ENCODE results near the gene PCDHGB7.

The PCDHGB7 gene

GRCh38 chr5:141420855-141421488 is 3.5 kb downstream of the PCDHGB7 start, which contains the start of gene PCDHGA11:
TSS of gene PCDHGA11 (plus strand) at chr5:141421051. CDS start at chr5:141421228, 177 bp downstream.
- Histone ChIP-seq H3K4me3 (ENCODE audit: low read length) (peak within 1 kb of the TSS; percentile 64), H3K36me3 (ENCODE audit: control insufficient read depth, low read length) (peaks cover 4% of the 10 kb centered on the region; the same call in 1 of the 2 replicates), H3K9me3 (ENCODE audit: control insufficient read depth, insufficient read depth, low read length) (peaks cover 43% of the 10 kb centered on the region; the same call in 1 of the 2 replicates), H3F3A (ENCODE audit: control insufficient read depth, insufficient read depth) (no peaks in the 10 kb centered on the region; the same call in 1 of the 2 replicates), H4K20me1 (ENCODE audit: control insufficient read depth, insufficient read depth, low read depth, low read length) (no peaks in the 10 kb centered on the region), H3K4me2 (ENCODE audit: low read length) (peak within 1 kb of the TSS; percentile 58), H3K27me3 (ENCODE audit: control insufficient read depth, low read length) (no peaks in the 10 kb centered on the region), H3K9me2 (replicated peaks; ENCODE audit: control insufficient read depth, low read length) (no peaks in the 10 kb centered on the region), H3K4me1 (ENCODE audit: control insufficient read depth, low read length) (0 out of 2 replicates have a peak, but pooled peaks cover 3% of the 10 kb centered on the region), H3K27ac (ENCODE audit: low read depth, low read length) (no peak within 1 kb of the TSS), H3K79me2 (ENCODE audit: control insufficient read depth, low read length) (no peaks in the 10 kb centered on the region)
- TF ChIP-seq CTCF (IDR thresholded peaks at IDR 0.05; ENCODE audit: low read depth, low read length, poor library complexity, severe bottlenecking) (peak; percentile 68), EZH2phosphoT487 (IDR thresholded peaks at IDR 0.05; ENCODE audit: borderline replicate concordance, low read length) (no peak)

- 0 out of 2 replicates have a peak, but pooled peaks cover 3% of the 10 kb centered on the region for H3K4me1 ChIP-seq (ENCODE audit: control insufficient read depth, low read length)
- no peak for TF ChIP-seq CTCF (IDR thresholded peaks at IDR 0.05; ENCODE audit: low read depth, low read length, poor library complexity, severe bottlenecking)
- TF ChIP-seq EZH2phosphoT487 (IDR thresholded peaks at IDR 0.05; ENCODE audit: borderline replicate concordance, low read length): no peak
- no peaks in the 10 kb centered on the region for H3K79me2 ChIP-seq (ENCODE audit: control insufficient read depth, low read length)
- peak overlapping the region; percentile 58 for H3K4me2 ChIP-seq (ENCODE audit: low read length)
- peaks cover 4% of the 10 kb centered on the region; the same call in 1 of the 2 replicates for H3K36me3 ChIP-seq (ENCODE audit: control insufficient read depth, low read length)
- no peaks in the 10 kb centered on the region for H4K20me1 ChIP-seq (ENCODE audit: control insufficient read depth, insufficient read depth, low read depth, low read length)
- no peaks in the 10 kb centered on the region; the same call in 1 of the 2 replicates for H3F3A ChIP-seq (ENCODE audit: control insufficient read depth, insufficient read depth)
- peaks cover 43% of the 10 kb centered on the region; the same call in 1 of the 2 replicates for H3K9me3 ChIP-seq (ENCODE audit: control insufficient read depth, insufficient read depth, low read length)
- no peaks in the 10 kb centered on the region for H3K9me2 ChIP-seq (replicated peaks; ENCODE audit: control insufficient read depth, low read length)
- H3K27ac ChIP-seq (ENCODE audit: low read depth, low read length): no peak overlapping the region
- peak overlapping the region; percentile 64 for H3K4me3 ChIP-seq (ENCODE audit: low read length)
- H3K27me3 ChIP-seq (ENCODE audit: control insufficient read depth, low read length): no peaks in the 10 kb centered on the region
Measured at GRCh38 chr5:141421489-141421855, 4.0 kb downstream of the PCDHGB7 start.

GRCh38 chr5:141422742-141423291 is 5.3 kb downstream of the PCDHGB7 start:
- Histone ChIP-seq H3K4me1 (ENCODE audit: control insufficient read depth, low read length) (0 out of 2 replicates have a peak, but pooled peaks cover 3% of the 10 kb centered on the region), H3K9me2 (replicated peaks; ENCODE audit: control insufficient read depth, low read length) (no peaks in the 10 kb centered on the region), H3K4me3 (ENCODE audit: low read length) (no peak overlapping the region), H3K27ac (ENCODE audit: low read depth, low read length) (no peak overlapping the region), H3K4me2 (ENCODE audit: low read length) (no peak overlapping the region), H4K20me1 (ENCODE audit: control insufficient read depth, insufficient read depth, low read depth, low read length) (no peaks in the 10 kb centered on the region), H3K79me2 (ENCODE audit: control insufficient read depth, low read length) (no peaks in the 10 kb centered on the region), H3K36me3 (ENCODE audit: control insufficient read depth, low read length) (peaks cover 11% of the 10 kb centered on the region; the same call in 1 of the 2 replicates), H3K27me3 (ENCODE audit: control insufficient read depth, low read length) (no peaks in the 10 kb centered on the region), H3K9me3 (ENCODE audit: control insufficient read depth, insufficient read depth, low read length) (peaks cover 42% of the 10 kb centered on the region; the same call in 1 of the 2 replicates), H3F3A (ENCODE audit: control insufficient read depth, insufficient read depth) (no peaks in the 10 kb centered on the region; the same call in 1 of the 2 replicates)
- no peak for TF ChIP-seq CTCF (IDR thresholded peaks at IDR 0.05; ENCODE audit: low read depth, low read length, poor library complexity, severe bottlenecking)
- TF ChIP-seq EZH2phosphoT487 (IDR thresholded peaks at IDR 0.05; ENCODE audit: borderline replicate concordance, low read length): no peak

All from DOHH2 (cell line).